ENCODE data around the gene NSD1.

NSD1 gene

DNA sequence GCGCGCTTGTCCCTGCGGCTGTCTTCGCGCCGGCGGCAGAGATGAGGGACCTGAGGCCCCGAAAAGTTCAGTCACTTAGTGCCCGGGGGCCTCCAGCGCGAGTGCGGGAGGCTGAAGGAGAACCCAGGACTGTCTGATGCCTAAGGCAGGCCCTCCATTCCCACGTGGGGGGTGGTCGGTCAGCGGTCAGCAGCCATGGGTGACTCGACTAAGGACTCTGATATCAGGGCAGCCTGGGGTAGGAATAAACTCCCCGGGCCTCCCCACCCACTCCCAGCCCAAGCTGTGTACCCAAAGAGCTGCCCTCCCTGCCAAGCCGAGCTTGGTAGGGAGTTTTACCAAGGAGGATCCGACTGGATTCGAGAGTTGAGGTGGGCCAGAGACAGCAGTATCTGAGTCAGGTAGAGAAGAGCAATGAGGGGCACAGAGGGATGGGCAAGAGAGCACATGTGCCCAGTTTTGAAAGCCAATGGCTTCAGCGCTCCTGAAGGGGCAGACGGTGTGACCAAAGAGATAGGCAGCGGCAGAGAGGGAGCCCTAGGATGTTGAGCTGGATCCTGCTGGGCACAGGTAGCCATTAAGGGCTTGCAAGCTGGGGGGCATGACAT is 46.1 kb upstream of the NSD1 start:
- TF ChIP-seq, protein P1, sequence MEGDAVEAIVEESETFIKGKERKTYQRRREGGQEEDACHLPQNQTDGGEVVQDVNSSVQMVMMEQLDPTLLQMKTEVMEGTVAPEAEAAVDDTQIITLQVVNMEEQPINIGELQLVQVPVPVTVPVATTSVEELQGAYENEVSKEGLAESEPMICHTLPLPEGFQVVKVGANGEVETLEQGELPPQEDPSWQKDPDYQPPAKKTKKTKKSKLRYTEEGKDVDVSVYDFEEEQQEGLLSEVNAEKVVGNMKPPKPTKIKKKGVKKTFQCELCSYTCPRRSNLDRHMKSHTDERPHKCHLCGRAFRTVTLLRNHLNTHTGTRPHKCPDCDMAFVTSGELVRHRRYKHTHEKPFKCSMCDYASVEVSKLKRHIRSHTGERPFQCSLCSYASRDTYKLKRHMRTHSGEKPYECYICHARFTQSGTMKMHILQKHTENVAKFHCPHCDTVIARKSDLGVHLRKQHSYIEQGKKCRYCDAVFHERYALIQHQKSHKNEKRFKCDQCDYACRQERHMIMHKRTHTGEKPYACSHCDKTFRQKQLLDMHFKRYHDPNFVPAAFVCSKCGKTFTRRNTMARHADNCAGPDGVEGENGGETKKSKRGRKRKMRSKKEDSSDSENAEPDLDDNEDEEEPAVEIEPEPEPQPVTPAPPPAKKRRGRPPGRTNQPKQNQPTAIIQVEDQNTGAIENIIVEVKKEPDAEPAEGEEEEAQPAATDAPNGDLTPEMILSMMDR (IDR thresholded peaks at IDR 0.05) = no peak
- Mint-ChIP-seq H3K27ac (no peak overlapping the region), H3K4me3 (peak overlapping the region; percentile 64), H3K4me1 (peaks cover 47% of the 10 kb centered on the region), H3K27me3 (ENCODE audit: low read depth, poor library complexity) (peaks cover 20% of the 10 kb centered on the region), H3K36me3 (ENCODE audit: low read depth) (peaks cover 4% of the 10 kb centered on the region), H3K9me3 (no peaks in the 10 kb centered on the region)
- DNase-seq = no peak

DNA sequence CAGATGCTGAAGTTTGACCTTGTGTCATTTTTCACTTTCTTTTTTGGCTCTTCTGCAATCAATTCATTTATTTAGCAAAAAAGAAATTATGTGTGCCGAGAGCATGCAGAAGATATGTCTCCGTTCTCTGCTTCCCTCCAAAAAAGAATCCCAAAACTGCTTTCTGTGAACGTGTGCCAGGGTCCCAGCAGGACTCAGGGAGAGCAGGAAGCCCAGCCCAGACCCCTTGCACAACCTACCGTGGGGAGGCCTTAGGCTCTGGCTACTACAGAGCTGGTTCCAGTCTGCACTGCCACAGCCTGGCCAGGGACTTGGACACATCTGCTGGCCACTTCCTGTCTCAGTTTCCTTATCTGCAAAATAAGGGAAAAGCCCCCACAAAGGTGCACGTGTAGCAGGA is 44.4 kb upstream of the NSD1 start:
- Mint-ChIP-seq H3K27ac (no peak overlapping the region), H3K36me3 (ENCODE audit: low read depth) (peaks cover 4% of the 10 kb centered on the region), H3K27me3 (ENCODE audit: low read depth, poor library complexity) (peaks cover 20% of the 10 kb centered on the region), H3K4me3 (no peak overlapping the region), H3K9me3 (no peaks in the 10 kb centered on the region), H3K4me1 (peaks cover 34% of the 10 kb centered on the region)
- DNase-seq = no peak
- TF ChIP-seq, protein P1 (IDR thresholded peaks at IDR 0.05) = no peak

DNA sequence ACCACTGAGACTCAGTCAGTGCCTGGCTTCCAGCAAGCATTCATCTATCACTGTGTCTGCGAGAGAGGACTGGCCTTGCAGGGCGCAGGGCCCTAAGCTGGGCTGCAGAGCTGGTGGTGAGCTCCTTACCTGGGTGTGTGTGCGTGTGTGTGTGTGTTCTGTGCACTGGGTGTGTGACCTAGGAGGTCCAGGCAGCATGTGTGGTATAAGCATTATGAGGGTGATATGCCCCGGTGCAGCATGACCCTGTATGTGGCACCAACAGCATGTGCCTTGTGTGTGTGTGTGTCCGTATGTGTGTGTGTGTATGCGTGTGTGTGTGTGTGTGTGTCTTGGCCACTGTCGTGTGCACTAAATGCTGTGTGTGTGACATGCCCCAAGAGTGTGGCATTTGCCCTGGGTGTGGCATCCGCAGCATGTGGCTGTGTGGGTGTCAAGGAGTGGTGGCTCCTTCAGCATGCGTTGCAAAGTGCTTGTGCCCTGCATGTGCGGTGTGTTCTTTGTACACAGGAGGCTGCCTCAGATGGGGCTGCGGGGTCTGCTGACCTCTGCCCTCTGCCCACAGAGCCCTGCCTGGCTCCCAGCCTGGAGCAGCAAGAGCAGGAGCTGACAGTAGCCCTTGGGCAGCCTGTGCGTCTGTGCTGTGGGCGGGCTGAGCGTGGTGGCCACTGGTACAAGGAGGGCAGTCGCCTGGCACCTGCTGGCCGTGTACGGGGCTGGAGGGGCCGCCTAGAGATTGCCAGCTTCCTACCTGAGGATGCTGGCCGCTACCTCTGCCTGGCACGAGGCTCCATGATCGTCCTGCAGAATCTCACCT is 43.5 kb upstream of the NSD1 start:
- no peak overlapping the region for H3K4me3 Mint-ChIP-seq
- peaks cover 39% of the 10 kb centered on the region for H3K4me1 Mint-ChIP-seq
- TF ChIP-seq, protein P1 (IDR thresholded peaks at IDR 0.05) = no peak
- peak overlapping the region; percentile 18 for H3K27ac Mint-ChIP-seq
- H3K9me3 Mint-ChIP-seq = no peaks in the 10 kb centered on the region
- peaks cover 20% of the 10 kb centered on the region for H3K27me3 Mint-ChIP-seq (ENCODE audit: low read depth, poor library complexity)
- no peak for DNase-seq
- peaks cover 4% of the 10 kb centered on the region for H3K36me3 Mint-ChIP-seq (ENCODE audit: low read depth)

DNA sequence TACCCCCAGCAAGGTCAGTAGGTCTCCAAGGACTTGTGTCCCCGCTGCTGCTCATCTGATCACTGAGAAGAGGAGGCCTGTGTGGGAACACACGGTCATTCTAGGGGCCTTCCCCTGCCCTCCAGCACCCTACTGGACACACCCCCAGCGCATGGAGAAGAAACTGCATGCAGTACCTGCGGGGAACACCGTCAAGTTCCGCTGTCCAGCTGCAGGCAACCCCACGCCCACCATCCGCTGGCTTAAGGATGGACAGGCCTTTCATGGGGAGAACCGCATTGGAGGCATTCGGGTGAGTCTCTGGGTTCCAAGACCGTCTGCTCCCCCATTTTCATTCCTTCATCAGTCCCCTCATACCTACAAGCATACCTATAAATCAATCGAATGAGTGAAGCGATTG is 42.8 kb upstream of the NSD1 start:
- no peak for DNase-seq
- H3K27me3 Mint-ChIP-seq (ENCODE audit: low read depth, poor library complexity) = peaks cover 20% of the 10 kb centered on the region
- H3K4me1 Mint-ChIP-seq = peaks cover 41% of the 10 kb centered on the region
- TF ChIP-seq, protein P1 (IDR thresholded peaks at IDR 0.05) = no peak
- H3K27ac Mint-ChIP-seq = no peak overlapping the region
- no peaks in the 10 kb centered on the region for H3K9me3 Mint-ChIP-seq
- peaks cover 4% of the 10 kb centered on the region for H3K36me3 Mint-ChIP-seq (ENCODE audit: low read depth)
- H3K4me3 Mint-ChIP-seq = no peak overlapping the region

DNA sequence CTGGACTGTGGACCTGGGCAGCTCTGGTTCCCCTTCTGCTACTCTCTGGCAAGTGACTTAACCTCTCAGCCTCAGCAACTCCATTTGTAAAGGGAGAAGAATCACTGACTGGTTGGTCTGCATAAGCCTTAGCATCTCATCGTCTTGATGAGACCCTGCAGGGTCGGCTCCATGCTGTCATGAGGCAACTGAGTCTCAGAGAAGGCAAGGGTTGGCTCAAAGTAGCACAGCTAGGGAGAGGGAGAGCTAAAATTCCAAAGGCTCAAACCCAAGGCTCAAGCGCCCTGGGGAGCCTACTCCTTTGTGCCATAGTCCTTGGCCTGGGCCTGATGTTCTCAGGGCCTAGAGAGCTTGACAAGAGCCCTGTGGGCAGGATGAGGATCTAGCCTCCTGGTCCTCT is 42.3 kb upstream of the NSD1 start:
- peaks cover 38% of the 10 kb centered on the region for H3K4me1 Mint-ChIP-seq
- H3K9me3 Mint-ChIP-seq = no peaks in the 10 kb centered on the region
- peaks cover 17% of the 10 kb centered on the region for H3K27me3 Mint-ChIP-seq (ENCODE audit: low read depth, poor library complexity)
- TF ChIP-seq, protein P1 (IDR thresholded peaks at IDR 0.05) = no peak
- H3K36me3 Mint-ChIP-seq (ENCODE audit: low read depth) = peaks cover 4% of the 10 kb centered on the region
- no peak overlapping the region for H3K27ac Mint-ChIP-seq
- H3K4me3 Mint-ChIP-seq = no peak overlapping the region
- DNase-seq = no peak

All from nephron progenitor cell (in vitro differentiated cells).